ENCODE data around the gene HACL1. TPM values are rescaled to one million over a fixed set of nuclear protein-coding genes. Genes with fewer than 3 reads are reported as not detected.

The HACL1 gene
- total and polyA plus RNA-seq, 4 experiments from 2014 or later, result 36.8 to 44.4 (median 40.6) TPM

DNA sequence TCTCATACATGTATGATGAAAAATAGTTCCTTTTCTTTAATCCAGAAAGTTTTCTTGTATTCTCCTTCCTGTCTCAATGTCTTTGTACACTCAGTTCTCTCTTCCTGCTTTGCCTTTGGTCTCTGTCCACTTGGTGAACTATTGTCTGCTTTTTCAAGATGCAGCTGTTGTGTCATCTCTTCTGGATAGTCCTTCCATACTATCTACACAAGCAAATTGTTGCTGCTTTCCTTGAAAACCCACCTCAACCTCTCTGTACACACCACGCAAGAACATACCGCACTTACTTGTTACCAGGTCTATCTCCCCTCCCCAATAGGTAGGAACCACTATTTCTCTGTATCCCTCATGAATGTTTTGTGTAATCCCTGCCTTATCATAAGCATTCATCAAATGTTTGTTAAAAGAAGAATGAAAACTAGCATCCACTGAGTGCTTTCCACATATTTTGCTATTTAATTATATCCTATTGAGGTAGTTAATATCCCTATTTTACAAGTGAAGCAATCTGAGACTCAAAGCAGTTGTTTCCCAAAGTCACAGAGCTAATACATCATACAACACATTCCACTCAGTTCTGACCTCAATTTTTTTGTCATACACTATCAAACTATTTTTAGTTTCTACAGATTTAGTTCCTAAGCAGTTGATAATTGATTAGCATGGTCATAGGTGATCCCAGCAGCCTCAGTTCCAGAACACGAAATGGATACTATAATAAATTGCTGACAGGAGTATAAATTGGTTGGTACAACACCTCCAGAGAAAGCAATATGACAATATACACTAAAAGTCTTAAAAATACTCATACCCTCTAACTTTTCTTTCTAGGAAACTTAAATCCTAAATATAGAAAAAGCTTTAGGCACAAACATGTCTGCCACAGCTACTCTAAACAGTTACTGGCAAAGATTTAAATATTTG lies 19.6 kb downstream of the HACL1 start:
- H3K9me3 ChIP-seq (ENCODE audit: control insufficient read depth in 1 of 2, low read length in 2 of 2), result no peaks in the 10 kb centered on the region
- H3K4me1 Mint-ChIP-seq, result peaks cover 4 to 11% (median 5%) of the 10 kb centered on the region in 4 donors
- H3K4me1 ChIP-seq (ENCODE audit: insufficient read depth, low read length), result no peaks in the 10 kb centered on the region
- H3K36me3 Mint-ChIP-seq, result peaks cover 44 to 74% of the 10 kb centered on the region in 2 donors
- ChIA-PET CTCF (ENCODE audit: partially characterized antibody) (no interaction called here), POLR2A (ENCODE audit: partially characterized antibody) (interaction anchor here (0.9 kb wide), 1 partner anchor 18 kb away, joined by 3 read pairs; no protein-coding TSS in a partner anchor)
- no peak overlapping the region for H3K4me3 Mint-ChIP-seq
- H3K9me3 Mint-ChIP-seq, result no peaks in the 10 kb centered on the region
- peaks cover 45% of the 10 kb centered on the region for H3K36me3 ChIP-seq (ENCODE audit: insufficient read depth, low read length)
- no peaks in the 10 kb centered on the region for H3K27me3 Mint-ChIP-seq
- no peak overlapping the region for H3K27ac ChIP-seq (ENCODE audit: low read depth, low read length)
- H3K27me3 ChIP-seq (ENCODE audit: insufficient read depth, low read length), result no peaks in the 10 kb centered on the region
- no peak for DNase-seq
- intact Hi-C loops (cut with micrococcal nuclease), result no loop called here
- no peak overlapping the region for H3K4me3 ChIP-seq (ENCODE audit: low read length in 2 of 2)
- H3K27ac Mint-ChIP-seq, result peak overlapping the region in 3 of 7 donors; percentile 25 to 59 (median 56)

DNA sequence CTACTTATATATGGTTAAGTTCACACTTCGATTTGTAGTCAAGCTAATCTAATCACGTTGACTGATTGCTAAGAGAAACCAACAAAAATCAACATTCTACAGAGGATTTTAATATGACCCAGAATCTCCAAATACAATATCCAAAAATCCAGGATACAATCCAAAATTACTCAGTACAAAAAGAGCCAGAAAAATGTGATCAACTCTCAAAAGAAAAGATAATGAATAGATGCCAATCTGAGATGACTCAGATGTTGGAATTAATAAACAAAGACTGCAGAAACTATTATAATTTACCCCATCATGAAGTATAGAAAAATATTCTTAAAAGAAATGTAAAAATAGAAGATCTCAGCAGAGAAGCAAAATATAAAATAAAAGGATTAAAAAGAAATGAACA lies 22.3 kb downstream of the HACL1 start:
- peaks cover 27 to 60% of the 10 kb centered on the region in 2 donors for H3K36me3 Mint-ChIP-seq
- intact Hi-C loops (cut with micrococcal nuclease), result no loop called here
- CTCF ChIA-PET (ENCODE audit: partially characterized antibody), result no interaction called here

DNA sequence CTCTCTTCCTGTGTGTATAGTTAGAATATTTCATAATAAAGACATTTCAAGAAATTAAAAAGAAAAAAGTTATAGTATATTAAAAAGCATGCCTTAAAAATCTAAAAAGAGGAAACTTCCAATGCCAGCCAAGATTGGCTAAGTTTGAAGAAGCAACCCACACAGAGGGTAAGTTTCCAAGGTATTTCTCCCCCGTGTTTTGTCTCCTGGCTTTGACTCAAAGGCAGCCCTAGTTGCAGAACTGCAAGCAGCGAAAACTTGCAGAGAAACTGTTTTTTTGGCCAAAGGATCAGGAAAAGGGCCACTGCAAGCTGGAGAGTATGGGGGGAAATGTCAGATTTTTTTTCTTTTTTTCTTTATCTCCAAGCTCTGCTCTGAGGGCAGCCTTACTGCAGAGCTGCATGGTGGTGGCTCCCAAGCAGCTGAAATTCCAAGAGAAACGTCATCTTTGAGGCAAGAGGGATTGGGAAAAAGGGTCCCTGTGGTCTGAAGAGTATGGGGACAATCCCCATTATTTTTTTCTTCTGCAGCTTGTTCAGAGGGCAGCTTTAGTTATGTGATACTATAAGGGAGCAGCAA lies 23.0 kb downstream of the HACL1 start:
- H3K27ac ChIP-seq (ENCODE audit: low read depth, low read length), result no peak overlapping the region
- no peak for DNase-seq
- H3K27me3 ChIP-seq (ENCODE audit: insufficient read depth, low read length), result no peaks in the 10 kb centered on the region
- ChIA-PET CTCF (ENCODE audit: partially characterized antibody) (no interaction called here), POLR2A (ENCODE audit: partially characterized antibody) (no interaction called here)
- peaks cover 27 to 67% of the 10 kb centered on the region in 2 donors for H3K36me3 Mint-ChIP-seq
- H3K4me1 Mint-ChIP-seq, result peaks cover 4 to 11% (median 6%) of the 10 kb centered on the region in 4 donors
- no peak overlapping the region for H3K4me3 ChIP-seq (ENCODE audit: low read length in 2 of 2)
- H3K9me3 ChIP-seq (ENCODE audit: control insufficient read depth in 1 of 2, low read length in 2 of 2), result no peaks in the 10 kb centered on the region
- peaks cover 34% of the 10 kb centered on the region for H3K36me3 ChIP-seq (ENCODE audit: insufficient read depth, low read length)
- no peaks in the 10 kb centered on the region for H3K9me3 Mint-ChIP-seq
- intact Hi-C loops (cut with micrococcal nuclease), result no loop called here
- no peak overlapping the region for H3K4me3 Mint-ChIP-seq
- H3K4me1 ChIP-seq (ENCODE audit: insufficient read depth, low read length), result no peaks in the 10 kb centered on the region
- H3K27me3 Mint-ChIP-seq, result no peaks in the 10 kb centered on the region
- H3K27ac Mint-ChIP-seq, result peak overlapping the region in 1 of 7 donors; percentile 47

More for the DNA sequence above, 22.3 kb downstream of the HACL1 start:
- Histone ChIP-seq H3K4me1 (ENCODE audit: insufficient read depth, low read length) (no peaks in the 10 kb centered on the region), H3K27ac (ENCODE audit: low read depth, low read length) (no peak overlapping the region), H3K36me3 (ENCODE audit: insufficient read depth, low read length) (peaks cover 32% of the 10 kb centered on the region), H3K4me3 (ENCODE audit: low read length in 2 of 2) (no peak overlapping the region), H3K27me3 (ENCODE audit: insufficient read depth, low read length) (no peaks in the 10 kb centered on the region), H3K9me3 (ENCODE audit: control insufficient read depth in 1 of 2, low read length in 2 of 2) (no peaks in the 10 kb centered on the region)
- no peaks in the 10 kb centered on the region for H3K27me3 Mint-ChIP-seq
- DNase-seq, result no peak
- POLR2A ChIA-PET (ENCODE audit: partially characterized antibody), result no interaction called here
- peaks cover 4 to 11% (median 6%) of the 10 kb centered on the region in 4 donors for H3K4me1 Mint-ChIP-seq
- H3K4me3 Mint-ChIP-seq, result no peak overlapping the region
- no peaks in the 10 kb centered on the region for H3K9me3 Mint-ChIP-seq
- peak overlapping the region in 1 of 7 donors; percentile 30 for H3K27ac Mint-ChIP-seq

DNA sequence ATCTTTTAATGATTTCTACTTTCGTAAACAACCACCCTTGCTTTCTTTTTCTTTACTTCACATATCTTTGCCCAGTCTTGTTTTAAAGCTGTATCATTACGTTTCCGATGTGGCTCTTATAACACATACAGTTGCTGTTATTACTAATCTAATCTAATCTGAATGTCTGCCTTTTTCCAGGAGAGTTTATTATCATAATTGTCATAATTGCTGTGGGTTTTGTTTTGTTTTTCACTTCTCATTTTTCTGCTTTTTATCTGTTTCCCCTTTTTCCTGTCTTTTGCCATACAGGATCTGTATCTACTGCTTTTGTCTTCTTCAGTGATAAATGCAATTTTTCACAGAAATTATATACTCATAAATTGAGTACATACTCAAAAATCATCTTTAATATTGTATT lies 24.9 kb downstream of the HACL1 start:
- H3K27ac ChIP-seq (ENCODE audit: low read depth, low read length), result no peak overlapping the region
- no peaks in the 10 kb centered on the region for H3K27me3 Mint-ChIP-seq
- no peaks in the 10 kb centered on the region for H3K27me3 ChIP-seq (ENCODE audit: insufficient read depth, low read length)
- ChIA-PET POLR2A (ENCODE audit: partially characterized antibody) (no interaction called here), CTCF (ENCODE audit: partially characterized antibody) (no interaction called here)
- peaks cover 35% of the 10 kb centered on the region for H3K36me3 ChIP-seq (ENCODE audit: insufficient read depth, low read length)
- H3K36me3 Mint-ChIP-seq, result peaks cover 23 to 60% of the 10 kb centered on the region in 2 donors
- H3K4me3 Mint-ChIP-seq, result no peak overlapping the region
- intact Hi-C loops (cut with micrococcal nuclease), result no loop called here
- H3K4me1 Mint-ChIP-seq, result peaks cover 0 to 10% (median 6%) of the 10 kb centered on the region in 4 donors
- peak overlapping the region in 2 of 7 donors; percentile 48 to 78 for H3K27ac Mint-ChIP-seq
- no peaks in the 10 kb centered on the region for H3K9me3 ChIP-seq (ENCODE audit: control insufficient read depth in 1 of 2, low read length in 2 of 2)
- no peak overlapping the region for H3K4me3 ChIP-seq (ENCODE audit: low read length in 2 of 2)
- no peaks in the 10 kb centered on the region for H3K9me3 Mint-ChIP-seq
- DNase-seq, result no peak
- no peaks in the 10 kb centered on the region for H3K4me1 ChIP-seq (ENCODE audit: insufficient read depth, low read length)

DNA sequence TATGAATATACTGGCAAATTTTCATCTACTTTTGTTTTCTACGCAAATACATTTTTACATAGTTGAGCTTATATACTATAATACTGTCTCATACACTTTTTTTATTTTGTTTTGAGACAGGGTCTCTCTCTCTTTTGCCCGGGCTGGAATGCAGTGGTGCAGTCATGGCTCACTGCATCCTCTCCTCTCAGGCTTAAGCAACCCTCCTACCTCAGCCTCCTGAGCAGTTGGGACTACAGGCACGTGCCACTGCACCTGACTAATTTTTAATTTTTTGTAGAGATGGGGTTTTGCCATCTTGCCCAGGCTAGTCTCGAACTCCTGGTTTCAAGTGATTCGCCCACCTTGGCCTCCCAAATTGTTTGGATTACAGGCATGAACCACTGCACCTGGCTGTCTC lies 25.9 kb downstream of the HACL1 start:
- POLR2A ChIA-PET (ENCODE audit: partially characterized antibody), result no interaction called here
- peaks cover 2 to 10% (median 5%) of the 10 kb centered on the region in 4 donors for H3K4me1 Mint-ChIP-seq
- intact Hi-C loops (cut with micrococcal nuclease), result no loop called here

DNA sequence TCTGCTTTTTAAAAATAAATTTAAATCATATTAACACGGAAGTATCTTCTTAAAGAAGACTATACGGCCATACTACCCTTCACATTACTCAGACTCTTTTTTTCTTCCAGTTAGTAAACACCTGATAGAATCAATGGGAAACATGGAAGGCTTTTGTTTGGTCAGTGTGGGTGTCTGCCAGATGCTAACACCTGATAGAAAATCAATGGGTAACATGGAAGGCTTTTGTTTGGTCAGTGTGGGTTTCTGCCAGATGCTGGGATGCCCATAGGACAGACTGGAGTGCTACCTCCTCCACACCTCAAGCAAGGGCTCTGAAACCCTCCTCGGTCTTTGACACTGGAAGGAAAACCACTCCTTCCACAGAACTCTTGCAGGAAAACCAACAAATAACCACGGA lies 29.2 kb downstream of the HACL1 start:
- no peaks in the 10 kb centered on the region for H3K4me1 ChIP-seq (ENCODE audit: insufficient read depth, low read length)
- no peak overlapping the region for H3K27ac ChIP-seq (ENCODE audit: low read depth, low read length)
- CTCF ChIA-PET (ENCODE audit: partially characterized antibody), result no interaction called here
- DNase-seq, result no peak
- H3K4me3 Mint-ChIP-seq, result no peak overlapping the region
- intact Hi-C loops (cut with micrococcal nuclease), result no loop called here
- no peaks in the 10 kb centered on the region for H3K9me3 ChIP-seq (ENCODE audit: control insufficient read depth in 1 of 2, low read length in 2 of 2)
- H3K4me1 Mint-ChIP-seq, result peaks cover 7 to 11% (median 9%) of the 10 kb centered on the region in 4 donors
- POLR2A ChIA-PET (ENCODE audit: partially characterized antibody), result no interaction called here
- H3K36me3 ChIP-seq (ENCODE audit: insufficient read depth, low read length), result peaks cover 38% of the 10 kb centered on the region
- H3K9me3 Mint-ChIP-seq, result no peaks in the 10 kb centered on the region
- no peaks in the 10 kb centered on the region for H3K27me3 Mint-ChIP-seq
- H3K36me3 Mint-ChIP-seq, result peaks cover 30 to 61% of the 10 kb centered on the region in 2 donors
- no peak overlapping the region for H3K27ac Mint-ChIP-seq
- H3K27me3 ChIP-seq (ENCODE audit: insufficient read depth, low read length), result no peaks in the 10 kb centered on the region
- H3K4me3 ChIP-seq (ENCODE audit: low read length in 2 of 2), result no peak overlapping the region

More for the DNA sequence above, 25.9 kb downstream of the HACL1 start:
- Histone ChIP-seq H3K4me1 (ENCODE audit: insufficient read depth, low read length) (no peaks in the 10 kb centered on the region), H3K9me3 (ENCODE audit: control insufficient read depth in 1 of 2, low read length in 2 of 2) (no peaks in the 10 kb centered on the region), H3K27me3 (ENCODE audit: insufficient read depth, low read length) (no peaks in the 10 kb centered on the region), H3K36me3 (ENCODE audit: insufficient read depth, low read length) (peaks cover 41% of the 10 kb centered on the region), H3K27ac (ENCODE audit: low read depth, low read length) (no peak overlapping the region), H3K4me3 (ENCODE audit: low read length in 2 of 2) (no peak overlapping the region)
- Mint-ChIP-seq H3K36me3 (peaks cover 28 to 62% of the 10 kb centered on the region in 2 donors), H3K27ac (no peak overlapping the region), H3K27me3 (no peaks in the 10 kb centered on the region), H3K4me3 (no peak overlapping the region), H3K9me3 (no peaks in the 10 kb centered on the region)
- CTCF ChIA-PET (ENCODE audit: partially characterized antibody), result interaction anchor here (0.8 kb wide), 1 partner anchor 15 kb away, joined by 3 read pairs; no protein-coding TSS in a partner anchor
- DNase-seq, result no peak

DNA sequence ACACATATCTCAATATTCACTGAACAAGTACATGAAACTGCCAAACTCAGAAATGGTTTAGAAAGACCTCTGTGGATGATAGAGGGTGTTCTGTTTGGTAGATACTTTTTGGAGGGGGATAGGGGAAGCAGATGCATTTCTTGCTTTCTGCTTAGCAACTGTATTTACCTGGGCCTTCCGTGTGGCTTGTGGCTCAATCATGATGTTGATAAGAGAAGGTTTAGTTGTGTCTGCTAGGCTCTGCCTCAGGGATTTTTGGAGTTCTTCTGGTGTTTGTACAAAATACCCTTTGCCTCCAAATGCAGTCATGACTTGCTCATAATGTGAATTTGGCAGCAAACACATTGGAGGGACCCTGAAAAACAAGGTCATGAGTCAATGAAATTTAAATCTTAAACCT lies 38.2 kb downstream of the HACL1 start:
- intact Hi-C loops (cut with micrococcal nuclease), result no loop called here
- Mint-ChIP-seq H3K36me3 (peaks cover 38 to 69% of the 10 kb centered on the region in 2 donors), H3K27ac (peak overlapping the region in 4 of 7 donors; percentile 3 to 77 (median 18))

More for the DNA sequence above, 38.2 kb downstream of the HACL1 start:
- ChIA-PET CTCF (ENCODE audit: partially characterized antibody) (no interaction called here), POLR2A (ENCODE audit: partially characterized antibody) (no interaction called here)
- no peak overlapping the region for H3K27ac ChIP-seq (ENCODE audit: low read depth, low read length)
- no peaks in the 10 kb centered on the region for H3K9me3 ChIP-seq (ENCODE audit: control insufficient read depth in 1 of 2, low read length in 2 of 2)
- no peaks in the 10 kb centered on the region for H3K9me3 Mint-ChIP-seq
- no peaks in the 10 kb centered on the region for H3K27me3 ChIP-seq (ENCODE audit: insufficient read depth, low read length)
- peaks cover 5 to 7% (median 6%) of the 10 kb centered on the region in 4 donors for H3K4me1 Mint-ChIP-seq
- H3K36me3 ChIP-seq (ENCODE audit: insufficient read depth, low read length), result peaks cover 40% of the 10 kb centered on the region
- H3K27me3 Mint-ChIP-seq, result no peaks in the 10 kb centered on the region
- H3K4me1 ChIP-seq (ENCODE audit: insufficient read depth, low read length), result no peaks in the 10 kb centered on the region
- H3K4me3 ChIP-seq (ENCODE audit: low read length in 2 of 2), result no peak overlapping the region
- DNase-seq, result no peak
- H3K4me3 Mint-ChIP-seq, result no peak overlapping the region

Measured in CD4-positive, alpha-beta memory T cell (primary cell).